ENCODE measurements around the gene LRRC7.
"Not testable (repeated sequence)": the region's sequence is repeated elsewhere in the genome, so short reads cannot be mapped to it uniquely, and the experiment has no call there.

LRRC7 gene

GRCh38 chr1:69836971-69837636, 269.4 kb downstream of the LRRC7 start:
- no peak for DNase-seq
- in situ Hi-C loops (cut with MboI; ENCODE audit: low pct_unique_long_range_greater_than_20kb, low sequenced_read_pairs): no loop called here

- in situ Hi-C loops (cut with MboI; ENCODE audit: low pct_unique_long_range_greater_than_20kb, low sequenced_read_pairs): no loop called here
- DNase-seq: no peak
Observed at GRCh38 chr1:69842326-69842725, 274.6 kb downstream of the LRRC7 start.

- DNase-seq: no peak
- in situ Hi-C loops (cut with MboI; ENCODE audit: low pct_unique_long_range_greater_than_20kb, low sequenced_read_pairs): no loop called here
Observed at GRCh38 chr1:69845655-69846054, 277.9 kb downstream of the LRRC7 start.

GRCh38 chr1:69846267-69846666, 278.5 kb downstream of the LRRC7 start:
- no peak for DNase-seq
- in situ Hi-C loops (cut with MboI; ENCODE audit: low pct_unique_long_range_greater_than_20kb, low sequenced_read_pairs): no loop called here

GRCh38 chr1:69847670-69848069, 279.9 kb downstream of the LRRC7 start:
- DNase-seq: no peak
- in situ Hi-C loops (cut with MboI; ENCODE audit: low pct_unique_long_range_greater_than_20kb, low sequenced_read_pairs): no loop called here

GRCh38 chr1:69852151-69852550, 284.4 kb downstream of the LRRC7 start:
- in situ Hi-C loops (cut with MboI; ENCODE audit: low pct_unique_long_range_greater_than_20kb, low sequenced_read_pairs): no loop called here
- no peak for DNase-seq

- no peak for DNase-seq
- in situ Hi-C loops (cut with MboI; ENCODE audit: low pct_unique_long_range_greater_than_20kb, low sequenced_read_pairs): no loop called here
Observed at GRCh38 chr1:69852706-69853105, 285.0 kb downstream of the LRRC7 start.

- in situ Hi-C loops (cut with MboI; ENCODE audit: low pct_unique_long_range_greater_than_20kb, low sequenced_read_pairs): no loop called here
- DNase-seq: no peak
Observed at GRCh38 chr1:69858534-69858933, 290.8 kb downstream of the LRRC7 start.

- no peak for DNase-seq
- in situ Hi-C loops (cut with MboI; ENCODE audit: low pct_unique_long_range_greater_than_20kb, low sequenced_read_pairs): no loop called here
Observed at GRCh38 chr1:69861641-69862040, 293.9 kb downstream of the LRRC7 start.

GRCh38 chr1:69862906-69863305, 295.2 kb downstream of the LRRC7 start:
- in situ Hi-C loops (cut with MboI; ENCODE audit: low pct_unique_long_range_greater_than_20kb, low sequenced_read_pairs): no loop called here
- DNase-seq: no peak

- in situ Hi-C loops (cut with MboI; ENCODE audit: low pct_unique_long_range_greater_than_20kb, low sequenced_read_pairs): no loop called here
- no peak for DNase-seq
Observed at GRCh38 chr1:69863704-69864103, 296.0 kb downstream of the LRRC7 start.

GRCh38 chr1:69871412-69871811, 303.7 kb downstream of the LRRC7 start:
- in situ Hi-C loops (cut with MboI; ENCODE audit: low pct_unique_long_range_greater_than_20kb, low sequenced_read_pairs): no loop called here
- no peak for DNase-seq

- DNase-seq: no peak
- in situ Hi-C loops (cut with MboI; ENCODE audit: low pct_unique_long_range_greater_than_20kb, low sequenced_read_pairs): no loop called here
Observed at GRCh38 chr1:69878338-69878737, 310.6 kb downstream of the LRRC7 start.

- DNase-seq; in situ Hi-C loops (cut with MboI; ENCODE audit: low pct_unique_long_range_greater_than_20kb, low sequenced_read_pairs): not testable (repeated sequence)
Observed at GRCh38 chr1:69888016-69888415, 320.3 kb downstream of the LRRC7 start.

GRCh38 chr1:69888657-69889056, 320.9 kb downstream of the LRRC7 start:
- in situ Hi-C loops (cut with MboI; ENCODE audit: low pct_unique_long_range_greater_than_20kb, low sequenced_read_pairs): no loop called here
- DNase-seq: no peak

GRCh38 chr1:69898403-69898947, 330.8 kb downstream of the LRRC7 start:
- DNase-seq: no peak
- in situ Hi-C loops (cut with MboI; ENCODE audit: low pct_unique_long_range_greater_than_20kb, low sequenced_read_pairs): no loop called here

- in situ Hi-C loops (cut with MboI; ENCODE audit: low pct_unique_long_range_greater_than_20kb, low sequenced_read_pairs): no loop called here
- no peak for DNase-seq
Observed at GRCh38 chr1:69911301-69911801, 343.6 kb downstream of the LRRC7 start.

- in situ Hi-C loops (cut with MboI; ENCODE audit: low pct_unique_long_range_greater_than_20kb, low sequenced_read_pairs): no loop called here
- no peak for DNase-seq
Observed at GRCh38 chr1:69913977-69914376, 346.3 kb downstream of the LRRC7 start.

- in situ Hi-C loops (cut with MboI; ENCODE audit: low pct_unique_long_range_greater_than_20kb, low sequenced_read_pairs): no loop called here
- DNase-seq: peak; percentile 18
Observed at GRCh38 chr1:69914976-69915765, 347.4 kb downstream of the LRRC7 start.
